ENCODE results near the gene TBC1D9.

The TBC1D9 gene

GRCh38 chr4:140686796-140687195, 69.4 kb downstream of the TBC1D9 start:
- no peak for TF ChIP-seq CTCF (IDR thresholded peaks at IDR 0.05)

- TF ChIP-seq CTCF (IDR thresholded peaks at IDR 0.05): no peak
These were observed 71.9 kb downstream of the TBC1D9 start for GRCh38 chr4:140684314-140684713.

GRCh38 chr4:140681201-140681600, 75.0 kb downstream of the TBC1D9 start:
- no peak for TF ChIP-seq CTCF (IDR thresholded peaks at IDR 0.05)

GRCh38 chr4:140680686-140681085, 75.5 kb downstream of the TBC1D9 start:
- no peak for TF ChIP-seq CTCF (IDR thresholded peaks at IDR 0.05)

- TF ChIP-seq CTCF (IDR thresholded peaks at IDR 0.05): no peak
These were observed 76.6 kb downstream of the TBC1D9 start for GRCh38 chr4:140679576-140679975.

DNA sequence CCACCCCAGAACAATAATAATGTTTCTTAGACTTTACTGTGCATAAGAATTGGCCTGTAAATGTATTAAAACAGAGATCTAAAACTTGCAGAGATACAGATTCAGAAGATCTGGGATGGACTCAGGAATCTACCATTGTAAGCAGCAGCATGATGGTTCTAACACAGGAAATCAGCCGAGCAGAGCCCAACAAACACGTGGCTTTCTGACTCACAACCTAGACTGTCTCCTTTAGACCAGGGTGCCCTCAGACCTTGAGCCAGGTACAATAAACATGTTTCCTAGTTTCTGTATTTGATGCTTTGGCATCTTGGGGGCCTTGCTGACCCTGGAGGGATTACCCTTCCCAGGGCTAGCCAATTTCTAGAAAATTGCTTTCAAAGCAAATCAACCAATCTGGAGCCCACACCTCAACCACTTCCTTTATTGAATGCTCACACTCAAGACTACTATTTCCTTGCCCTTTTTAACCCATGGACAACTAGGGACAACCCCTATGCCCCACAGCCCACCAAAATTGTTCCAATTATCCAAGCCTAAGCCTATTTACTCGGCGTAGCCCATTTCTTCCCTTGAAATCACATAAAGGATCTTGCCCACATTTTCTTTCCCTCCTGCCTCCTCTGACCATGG, 80.5 kb downstream of the TBC1D9 start:
- TF ChIP-seq CTCF (IDR thresholded peaks at IDR 0.05): no peak

GRCh38 chr4:140673729-140674128, 82.5 kb downstream of the TBC1D9 start:
- TF ChIP-seq CTCF (IDR thresholded peaks at IDR 0.05): no peak

- no peak for TF ChIP-seq CTCF (IDR thresholded peaks at IDR 0.05)
These were observed 83.8 kb downstream of the TBC1D9 start for GRCh38 chr4:140672416-140672815.

Data from LNCAP (cell line).